DOHH2 (cell line): ENCODE results near the gene TMPRSS4.

ENCODE experiments used
- H3F3A ChIP-seq: fragments of 200-600 bp; sonication (generic), shearing (Covaris generic); 2 replicates; pipeline ENCODE4 v1.6.0; 2016; ENCODE audit warnings: antibody characterized with exemption, mild to moderate bottlenecking; ENCODE audit not compliant: control insufficient read depth, insufficient read depth
- H3K27ac ChIP-seq: fragments of 200-600 bp; sonication (generic); 2 replicates; pipeline ENCODE4 v1.5.1; 2014; ENCODE audit warnings: low read depth, mild to moderate bottlenecking, low read length, moderate library complexity
- H3K27me3 ChIP-seq: fragments of 200-600 bp; sonication (generic); 2 replicates; pipeline ENCODE4 v1.6.1; 2014; ENCODE audit warnings: mild to moderate bottlenecking, low read length, mixed read lengths; ENCODE audit not compliant: control insufficient read depth
- H3K36me3 ChIP-seq: fragments of 200-600 bp; sonication (generic); 2 replicates; pipeline ENCODE4 v1.6.1; 2014; ENCODE audit warnings: mild to moderate bottlenecking, low read length, moderate library complexity, mixed read lengths; ENCODE audit not compliant: control insufficient read depth
- H3K4me1 ChIP-seq: fragments of 200-600 bp; sonication (generic); 2 replicates; pipeline ENCODE4 v1.6.1; 2014; ENCODE audit warnings: mild to moderate bottlenecking, low read length, mixed read lengths; ENCODE audit not compliant: control insufficient read depth
- H3K4me2 ChIP-seq: fragments of 200-600 bp; sonication (generic); 2 replicates; pipeline ENCODE4 v1.6.0; 2014; ENCODE audit warnings: mild to moderate bottlenecking, low read length, moderate library complexity
- H3K4me3 ChIP-seq: fragments of 200-600 bp; sonication (generic); 2 replicates; pipeline ENCODE4 v1.5.1; 2014; ENCODE audit warnings: mild to moderate bottlenecking, low read length, mixed read lengths
- H3K79me2 ChIP-seq: fragments of 200-600 bp; sonication (generic); 2 replicates; pipeline ENCODE4 v1.6.1; 2014; ENCODE audit warnings: mild to moderate bottlenecking, low read length, mixed read lengths; ENCODE audit not compliant: control insufficient read depth
- H3K9me2 ChIP-seq: fragments of 200-600 bp; sonication (generic); replicated peaks from 2 replicates; pipeline ENCODE4 v1.6.1; 2014; ENCODE audit warnings: mild to moderate bottlenecking, low read length, mixed read lengths; ENCODE audit not compliant: control insufficient read depth
- H3K9me3 ChIP-seq: fragments of 200-600 bp; sonication (generic); 2 replicates; pipeline ENCODE4 v1.6.1; 2014; ENCODE audit warnings: antibody characterized with exemption, low read length, mixed read lengths; ENCODE audit not compliant: control insufficient read depth, insufficient read depth
- H4K20me1 ChIP-seq: fragments of 200-600 bp; sonication (generic); 2 replicates; pipeline ENCODE4 v1.6.0; 2014; ENCODE audit warnings: low read depth, mild to moderate bottlenecking, antibody characterized with exemption, low read length, moderate library complexity; ENCODE audit not compliant: control insufficient read depth, insufficient read depth
- EZH2phosphoT487 ChIP-seq: fragments of 200-600 bp; sonication (generic); IDR thresholded peaks from 2 replicates; pipeline ENCODE4 v1.6.1; 2017; ENCODE audit warnings: borderline replicate concordance, mild to moderate bottlenecking, antibody characterized with exemption, low read length, moderate library complexity, mixed read lengths
- TF ChIP-seq, protein P1 (sequence below): fragments of 200-600 bp; sonication (generic); IDR thresholded peaks from one replicate; pipeline ENCODE4 v1.5.1; 2014; ENCODE audit warnings: antibody characterized with exemption, mild to moderate bottlenecking, low read depth, low read length; ENCODE audit not compliant: poor library complexity, severe bottlenecking

Gene TMPRSS4

DNA sequence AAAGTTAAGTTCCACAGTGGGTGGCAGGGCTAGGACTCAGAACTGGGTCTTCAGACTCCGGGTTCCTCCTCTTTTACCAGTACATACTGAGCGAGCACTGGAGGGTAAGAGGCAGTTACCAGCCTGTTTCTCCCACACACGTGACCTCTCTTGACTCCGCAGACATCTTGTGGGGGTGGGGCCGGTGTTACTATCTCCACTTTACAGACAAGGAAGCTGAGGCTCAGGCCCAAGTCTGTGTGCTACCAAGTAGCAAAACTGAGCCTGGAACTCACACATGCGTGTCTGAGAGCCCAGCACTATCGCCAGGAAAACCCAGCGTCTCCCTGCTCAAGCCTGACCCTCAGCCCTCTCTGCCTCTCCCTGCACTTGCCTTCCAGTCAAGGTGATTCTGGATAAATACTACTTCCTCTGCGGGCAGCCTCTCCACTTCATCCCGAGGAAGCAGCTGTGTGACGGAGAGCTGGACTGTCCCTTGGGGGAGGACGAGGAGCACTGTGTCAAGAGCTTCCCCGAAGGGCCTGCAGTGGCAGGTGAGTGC lies 25.9 kb downstream of the TMPRSS4 start:
- TF ChIP-seq, protein P1, sequence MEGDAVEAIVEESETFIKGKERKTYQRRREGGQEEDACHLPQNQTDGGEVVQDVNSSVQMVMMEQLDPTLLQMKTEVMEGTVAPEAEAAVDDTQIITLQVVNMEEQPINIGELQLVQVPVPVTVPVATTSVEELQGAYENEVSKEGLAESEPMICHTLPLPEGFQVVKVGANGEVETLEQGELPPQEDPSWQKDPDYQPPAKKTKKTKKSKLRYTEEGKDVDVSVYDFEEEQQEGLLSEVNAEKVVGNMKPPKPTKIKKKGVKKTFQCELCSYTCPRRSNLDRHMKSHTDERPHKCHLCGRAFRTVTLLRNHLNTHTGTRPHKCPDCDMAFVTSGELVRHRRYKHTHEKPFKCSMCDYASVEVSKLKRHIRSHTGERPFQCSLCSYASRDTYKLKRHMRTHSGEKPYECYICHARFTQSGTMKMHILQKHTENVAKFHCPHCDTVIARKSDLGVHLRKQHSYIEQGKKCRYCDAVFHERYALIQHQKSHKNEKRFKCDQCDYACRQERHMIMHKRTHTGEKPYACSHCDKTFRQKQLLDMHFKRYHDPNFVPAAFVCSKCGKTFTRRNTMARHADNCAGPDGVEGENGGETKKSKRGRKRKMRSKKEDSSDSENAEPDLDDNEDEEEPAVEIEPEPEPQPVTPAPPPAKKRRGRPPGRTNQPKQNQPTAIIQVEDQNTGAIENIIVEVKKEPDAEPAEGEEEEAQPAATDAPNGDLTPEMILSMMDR: no peak
- TF ChIP-seq EZH2phosphoT487: no peak
- no peaks in the 10 kb centered on the region for H3K4me1 ChIP-seq
- no peaks in the 10 kb centered on the region for H3K36me3 ChIP-seq
- H4K20me1 ChIP-seq: no peaks in the 10 kb centered on the region
- no peaks in the 10 kb centered on the region for H3F3A ChIP-seq
- peaks cover 15% of the 10 kb centered on the region for H3K27me3 ChIP-seq
- no peak overlapping the region for H3K27ac ChIP-seq
- H3K9me3 ChIP-seq: no peaks in the 10 kb centered on the region
- no peaks in the 10 kb centered on the region for H3K9me2 ChIP-seq
- H3K4me2 ChIP-seq: no peak overlapping the region
- no peak overlapping the region for H3K4me3 ChIP-seq
- H3K79me2 ChIP-seq: no peaks in the 10 kb centered on the region

DNA sequence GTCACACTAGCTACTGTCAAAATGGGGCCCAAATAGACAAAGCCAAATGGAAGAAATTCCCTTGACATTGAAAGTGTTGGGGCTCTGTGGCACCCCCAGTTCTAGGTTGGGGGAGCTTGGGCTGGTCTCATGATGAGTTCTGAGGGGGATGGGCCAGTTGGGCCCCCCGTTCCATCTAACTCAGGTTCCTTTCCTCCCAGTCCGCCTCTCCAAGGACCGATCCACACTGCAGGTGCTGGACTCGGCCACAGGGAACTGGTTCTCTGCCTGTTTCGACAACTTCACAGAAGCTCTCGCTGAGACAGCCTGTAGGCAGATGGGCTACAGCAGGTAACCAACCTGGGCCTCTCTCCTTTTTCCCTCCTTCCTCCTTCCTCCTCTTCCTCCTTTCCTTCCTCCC lies 27.6 kb downstream of the TMPRSS4 start:
- no peak overlapping the region for H3K27ac ChIP-seq
- no peak overlapping the region for H3K4me2 ChIP-seq
- H3K4me1 ChIP-seq: no peaks in the 10 kb centered on the region

DNA sequence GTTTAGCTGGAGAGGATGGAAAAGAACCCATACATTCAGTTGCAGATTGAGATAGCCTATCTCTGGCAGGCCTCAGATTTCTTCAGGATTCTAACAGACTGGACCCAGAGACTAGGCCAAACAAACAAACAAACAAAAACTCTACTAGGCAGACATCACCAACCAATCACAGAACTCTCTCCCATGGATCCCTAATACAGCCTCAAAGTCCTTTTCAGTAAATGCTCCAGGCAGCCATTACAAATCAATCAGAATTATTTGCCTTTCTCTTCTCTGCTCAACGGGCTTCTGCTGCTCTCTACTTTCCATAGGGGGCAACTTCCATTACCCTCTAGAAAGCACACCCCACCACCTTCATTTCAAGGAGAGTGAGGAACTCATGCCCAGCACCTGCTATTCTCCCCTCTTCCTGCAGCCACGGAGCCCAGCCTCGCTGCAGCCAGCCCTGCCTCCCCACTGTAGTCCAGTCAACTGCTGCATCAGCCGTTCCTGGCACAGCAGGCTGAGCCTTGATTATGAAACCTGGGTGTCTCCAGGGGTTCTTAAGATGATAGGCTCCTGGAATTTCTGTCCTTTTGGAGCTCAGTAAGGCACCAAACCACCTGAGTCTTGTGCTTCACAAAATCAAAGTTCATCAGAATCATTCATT lies 28.9 kb downstream of the TMPRSS4 start:
- no peaks in the 10 kb centered on the region for H3K79me2 ChIP-seq
- TF ChIP-seq EZH2phosphoT487: no peak
- TF ChIP-seq, protein P1: no peak
- H3K27ac ChIP-seq: no peak overlapping the region
- no peaks in the 10 kb centered on the region for H3K9me2 ChIP-seq
- H3K36me3 ChIP-seq: no peaks in the 10 kb centered on the region
- no peaks in the 10 kb centered on the region for H3F3A ChIP-seq
- H3K4me1 ChIP-seq: no peaks in the 10 kb centered on the region
- H3K27me3 ChIP-seq: peaks cover 13% of the 10 kb centered on the region
- H3K4me2 ChIP-seq: no peak overlapping the region
- no peaks in the 10 kb centered on the region for H3K9me3 ChIP-seq
- H3K4me3 ChIP-seq: no peak overlapping the region
- H4K20me1 ChIP-seq: no peaks in the 10 kb centered on the region

More for the DNA sequence above, 27.6 kb downstream of the TMPRSS4 start:
- Histone ChIP-seq H3K36me3 (no peaks in the 10 kb centered on the region), H3F3A (no peaks in the 10 kb centered on the region), H3K4me3 (no peak overlapping the region), H4K20me1 (no peaks in the 10 kb centered on the region), H3K9me3 (no peaks in the 10 kb centered on the region), H3K9me2 (no peaks in the 10 kb centered on the region), H3K27me3 (peaks cover 15% of the 10 kb centered on the region), H3K79me2 (no peaks in the 10 kb centered on the region)
- TF ChIP-seq, protein P1: no peak
- no peak for TF ChIP-seq EZH2phosphoT487
